Endothelial cell of umbilical vein (primary cell): ENCODE measurements around the gene CRB1. TPM values are rescaled to one million over a fixed set of nuclear protein-coding genes. Genes with fewer than 3 reads are reported as not detected.

Experiments
- BruUV-seq: library from RNA; stranded (reverse); fragments of 400-500 nt; replicated peaks from 2 replicates; lab custom pipeline; 2021; lab: Mats Ljungman, UMichigan
- CTCF ChIA-PET: fragments of 300-600, 350-600 bp; sonication (Branson Sonifier 250); formaldehyde crosslinking; loops from one replicate; lab custom pipeline; 2021; ENCODE audit warnings: antibody characterized with exemption, inconsistent platforms; lab: Charles Lee
- POLR2A ChIA-PET: fragments of 300-600, 350-600 bp; sonication (Branson Sonifier 250); formaldehyde crosslinking; loops from one replicate; lab custom pipeline; 2021; ENCODE audit warnings: antibody characterized with exemption, inconsistent platforms; lab: Charles Lee
- DNase-seq: peaks from one replicate; pipeline ENCODE4 v3.0.0-alpha.2; 2011; ENCODE audit warnings: low read depth, low spot score
- FAIRE-seq: peaks from 2 replicates; lab custom pipeline; 2011; peaks lifted over from hg19 to GRCh38; lab: Jason Lieb, UNC
- H2AFZ ChIP-seq: 2 replicates; pipeline ENCODE4 v1.6.0; 2012; ENCODE audit warnings: low read depth, low read length, control low read depth, inconsistent platforms
- H3K27ac ChIP-seq: 2 replicates; pipeline ENCODE4 v1.5.1; 2011; ENCODE audit warnings: low read depth, mild to moderate bottlenecking, control low read depth, low read length, moderate library complexity; ENCODE audit not compliant: insufficient read depth
- H3K27me3 ChIP-seq, 2 experiments: 2 replicates each; pipeline versions ENCODE4 v1.6.0 to v1.6.1; 2011; ENCODE audit warnings: low read length in 2 of 2, mixed read lengths in 1 of 2; ENCODE audit not compliant: control insufficient read depth in 2 of 2, insufficient read depth in 2 of 2
- H3K36me3 ChIP-seq, 2 experiments: 2 replicates in 1 of 2; 3 replicates in 1 of 2; pipeline ENCODE4 v1.5.1; 2011; ENCODE audit warnings: low read length in 2 of 2, mild to moderate bottlenecking in 1 of 2, moderate library complexity in 1 of 2; ENCODE audit not compliant: control insufficient read depth in 2 of 2, insufficient read depth in 2 of 2; ENCODE audit errors: extremely low read depth in 1 of 2
- H3K4me1 ChIP-seq: 3 replicates; pipeline ENCODE4 v1.5.1; 2011; ENCODE audit warnings: mild to moderate bottlenecking, low read length; ENCODE audit not compliant: control insufficient read depth, insufficient read depth; ENCODE audit errors: extremely low read depth
- H3K4me2 ChIP-seq: 2 replicates; pipeline ENCODE4 v1.6.1; 2011; ENCODE audit warnings: low read length, control low read depth, mixed read lengths; ENCODE audit not compliant: insufficient read depth
- H3K4me3 ChIP-seq, 3 experiments: fragments of 200-600 bp in 1 of 3; sonication (generic), shearing (Covaris generic) in 1 of 3; replicated peaks in 1 of 3; 2 replicates each; pipeline ENCODE4 v1.5.1; 2011 to 2016; ENCODE audit warnings: control low read depth in 3 of 3, low read length in 3 of 3, mild to moderate bottlenecking in 2 of 3, inconsistent platforms in 1 of 3, low read depth in 1 of 3, moderate library complexity in 1 of 3; ENCODE audit not compliant: insufficient read depth in 1 of 3
- H3K79me2 ChIP-seq: 2 replicates; pipeline ENCODE4 v1.6.0; 2012; ENCODE audit warnings: low read length, inconsistent platforms; ENCODE audit not compliant: control insufficient read depth, insufficient read depth
- H3K9ac ChIP-seq: replicated peaks from 2 replicates; pipeline ENCODE3; 2011; ENCODE audit warnings: low read length, control low read depth; ENCODE audit not compliant: insufficient read depth; ENCODE audit errors: extremely low read depth
- H3K9me1 ChIP-seq: replicated peaks from 3 replicates; pipeline ENCODE4 v1.6.0; 2011; ENCODE audit warnings: mild to moderate bottlenecking, low read length; ENCODE audit not compliant: control insufficient read depth, insufficient read depth; ENCODE audit errors: extremely low read depth
- H3K9me3 ChIP-seq: replicated peaks from 2 replicates; pipeline ENCODE4 v1.5.1; 2012; ENCODE audit warnings: low read length, inconsistent platforms; ENCODE audit not compliant: control insufficient read depth, insufficient read depth
- H4K20me1 ChIP-seq: replicated peaks from 2 replicates; pipeline ENCODE3; 2011; ENCODE audit warnings: mild to moderate bottlenecking, low read length; ENCODE audit not compliant: control insufficient read depth, insufficient read depth; ENCODE audit errors: extremely low read depth
- EZH2 ChIP-seq: IDR thresholded peaks from 2 replicates; pipeline ENCODE4 v1.6.1; 2012; ENCODE audit warnings: borderline replicate concordance, low read depth, mild to moderate bottlenecking, moderate library complexity, low read length, inconsistent platforms; ENCODE audit not compliant: severe bottlenecking
- FOS ChIP-seq: IDR thresholded peaks from 2 replicates; pipeline ENCODE4 v1.6.1; 2011; ENCODE audit warnings: mild to moderate bottlenecking, low read length, moderate library complexity, borderline replicate concordance; ENCODE audit not compliant: insufficient read depth
- GATA2 ChIP-seq: IDR thresholded peaks from 2 replicates; pipeline ENCODE4 v1.7.0; 2011; ENCODE audit warnings: low read depth, mild to moderate bottlenecking, moderate library complexity, mixed read lengths, low read length; ENCODE audit not compliant: insufficient read length, insufficient read depth
- JUN ChIP-seq: IDR thresholded peaks from 2 replicates; pipeline ENCODE4 v1.6.1; 2011; ENCODE audit warnings: borderline replicate concordance, low read depth; ENCODE audit not compliant: insufficient read length, insufficient read depth
- MAX ChIP-seq: IDR thresholded peaks from 2 replicates; pipeline ENCODE4 v1.6.1; 2011; ENCODE audit not compliant: insufficient read depth, insufficient read length
- MYC ChIP-seq: IDR thresholded peaks from one replicate; pipeline ENCODE4 v1.6.1; 2011; ENCODE audit warnings: mild to moderate bottlenecking, low read depth, low read length
- POLR2A ChIP-seq: IDR thresholded peaks from 2 replicates; pipeline ENCODE4 v1.6.1; 2012; ENCODE audit warnings: low read depth, mild to moderate bottlenecking, control low read depth, low read length
- POLR2AphosphoS5 ChIP-seq: IDR thresholded peaks from 2 replicates; pipeline ENCODE4 v1.6.1; 2012; ENCODE audit warnings: low read depth, mild to moderate bottlenecking, control low read depth, low read length, moderate library complexity; ENCODE audit not compliant: insufficient read depth
- dilution Hi-C: fragments of 300-500 bp; cut with MboI; formaldehyde crosslinking; loops from one replicate; pipeline ENCODE4 v1.15.0; 2019; ENCODE audit warnings: low sequenced_read_pairs; ENCODE audit not compliant: extremely low pct_ligation_motif_present
- intact Hi-C: fragments of 100-400 bp; cut with micrococcal nuclease; formaldehyde crosslinking; loops from one replicate; pipeline ENCODE4 v1.10.0; 2022
- polyA plus RNA-seq, 4 experiments: library from polyadenylated mRNA; depleted of rRNA in 3 of 4; stranded (reverse) in 3 of 4; unstranded in 1 of 4; fragments of >200 nt; gene quantifications; 2 replicates each; pipeline versions ENCODE4 v1.2.1 to v1.2.3, GENCODE V29; 2011 to 2012; ENCODE audit warnings: missing spikeins in 1 of 4
- total RNA-seq: library from RNA; stranded (reverse); gene quantifications from 2 replicates; pipeline ENCODE4 v1.2.3, GENCODE V29; 2021
- TF ChIP-seq, protein P1 (sequence below), 2 donors: IDR thresholded peaks; 1 replicate in 1 of 2; 2 replicates in 1 of 2; pipeline ENCODE4 v1.5.1; 2011; ENCODE audit warnings: low read length in 2 of 2, mild to moderate bottlenecking in 2 of 2, moderate library complexity in 2 of 2, control low read depth in 1 of 2, inconsistent platforms in 1 of 2, low read depth in 1 of 2; ENCODE audit not compliant: insufficient read depth in 1 of 2; ENCODE audit errors: extremely low read depth in 1 of 2

The CRB1 gene
- total and polyA plus RNA-seq, 2 donors (not counting 3 experiments of a cell fraction or from before 2014, with no cell fraction given), result not detected

DNA sequence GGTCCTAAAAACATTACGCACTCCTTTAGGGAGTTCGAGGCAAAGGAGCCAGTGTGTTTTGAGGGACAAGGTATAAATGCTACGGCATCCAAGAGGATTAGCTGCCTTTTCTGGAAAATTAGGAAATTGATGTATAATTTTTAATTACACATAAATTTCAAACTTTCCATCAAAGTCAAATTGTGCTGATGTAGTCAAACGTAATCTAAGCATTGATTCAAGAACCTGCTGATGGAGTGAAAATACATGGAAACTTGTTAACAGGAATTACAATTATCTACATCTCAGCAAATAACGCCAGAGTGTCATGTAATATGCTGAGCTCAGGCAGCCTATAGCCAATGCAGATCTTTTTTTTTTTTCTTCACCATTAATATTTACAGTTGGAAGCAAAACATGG, 194.5 kb downstream of the CRB1 start:
- H3K4me1 ChIP-seq, result no peaks in the 10 kb centered on the region
- DNase-seq (no peak), FAIRE-seq (no peak)
- POLR2A ChIA-PET, result no interaction called here
- H3K4me3 ChIP-seq, result no peak overlapping the region
- dilution Hi-C loops, result no loop called here
- BruUV-seq, result no TSS peak
- TF ChIP-seq, protein P1, sequence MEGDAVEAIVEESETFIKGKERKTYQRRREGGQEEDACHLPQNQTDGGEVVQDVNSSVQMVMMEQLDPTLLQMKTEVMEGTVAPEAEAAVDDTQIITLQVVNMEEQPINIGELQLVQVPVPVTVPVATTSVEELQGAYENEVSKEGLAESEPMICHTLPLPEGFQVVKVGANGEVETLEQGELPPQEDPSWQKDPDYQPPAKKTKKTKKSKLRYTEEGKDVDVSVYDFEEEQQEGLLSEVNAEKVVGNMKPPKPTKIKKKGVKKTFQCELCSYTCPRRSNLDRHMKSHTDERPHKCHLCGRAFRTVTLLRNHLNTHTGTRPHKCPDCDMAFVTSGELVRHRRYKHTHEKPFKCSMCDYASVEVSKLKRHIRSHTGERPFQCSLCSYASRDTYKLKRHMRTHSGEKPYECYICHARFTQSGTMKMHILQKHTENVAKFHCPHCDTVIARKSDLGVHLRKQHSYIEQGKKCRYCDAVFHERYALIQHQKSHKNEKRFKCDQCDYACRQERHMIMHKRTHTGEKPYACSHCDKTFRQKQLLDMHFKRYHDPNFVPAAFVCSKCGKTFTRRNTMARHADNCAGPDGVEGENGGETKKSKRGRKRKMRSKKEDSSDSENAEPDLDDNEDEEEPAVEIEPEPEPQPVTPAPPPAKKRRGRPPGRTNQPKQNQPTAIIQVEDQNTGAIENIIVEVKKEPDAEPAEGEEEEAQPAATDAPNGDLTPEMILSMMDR (IDR thresholded peaks at IDR 0.05; ENCODE audit: extremely low read depth in 1 of 2, insufficient read depth in 1 of 2, low read depth in 1 of 2, low read length in 2 of 2), result no peak
- TF ChIP-seq POLR2AphosphoS5 (no peak), JUN (no peak), MAX (no peak), EZH2 (no peak), GATA2 (no peak), MYC (no peak), POLR2A (no peak), FOS (no peak)
- CTCF ChIA-PET, result no interaction called here
- no peaks in the 10 kb centered on the region for H3K36me3 ChIP-seq
- H3K27me3 ChIP-seq, result no peaks in the 10 kb centered on the region
- no peaks in the 10 kb centered on the region for H4K20me1 ChIP-seq
- H3K9me1 ChIP-seq, result no peaks in the 10 kb centered on the region
- no peak overlapping the region for H2AFZ ChIP-seq
- H3K4me2 ChIP-seq, result no peak overlapping the region
- H3K79me2 ChIP-seq, result no peaks in the 10 kb centered on the region
- no peaks in the 10 kb centered on the region for H3K9me3 ChIP-seq
- intact Hi-C loops, result no loop called here
- no peak overlapping the region for H3K27ac ChIP-seq
- no peak overlapping the region for H3K9ac ChIP-seq
